Spleen (tissue), 7 donors: ENCODE results near the gene PIGV.

ENCODE experiments used
- CTCF ChIP-seq, 11 experiments: fragments of 200-600 bp in 7 of 11; fragments of 450-650 bp in 4 of 11; sonication (generic) in 4 of 11; IDR thresholded peaks in 8 of 11; conservative IDR thresholded peaks in 3 of 11; 1 replicate in 7 of 11; 2 replicates in 4 of 11; pipeline versions ENCODE4 v1.4.0 to v1.8.0; 2016 to 2021; ENCODE audit warnings: antibody characterized with exemption in 11 of 11, inconsistent platforms in 4 of 11, mild to moderate bottlenecking in 1 of 11
- POLR2A ChIP-seq, 3 donors: fragments of 450-650 bp; IDR thresholded peaks; one replicate each; pipeline ENCODE4 v1.5.1; 2017; ENCODE audit warnings: antibody characterized with exemption in 3 of 3, mild to moderate bottlenecking in 1 of 3
- POLR2AphosphoS5 ChIP-seq, 3 donors: sonication (generic); formaldehyde crosslinking; IDR thresholded peaks; one replicate each; pipeline ENCODE4 v1.5.1; 2017; ENCODE audit warnings: antibody characterized with exemption in 3 of 3
- donor health status: DM: no; HTN: no; CAD: no; lungs with moderate emphysema.
- donor health status: DM: no; HTN: no; CAD: no.
- donor health status: DM: no; HTN: no; CAD: no.

GRCh38 chr1:26827663-26828062, 39.9 kb downstream of the PIGV start:
- TF ChIP-seq CTCF (IDR thresholded peaks at IDR 0.05 in 8 of 11, conservative IDR thresholded peaks at IDR 0.05 in 3 of 11) = no peak
- no peak for TF ChIP-seq POLR2A (IDR thresholded peaks at IDR 0.05)
- TF ChIP-seq POLR2AphosphoS5 (IDR thresholded peaks at IDR 0.05) = no peak
